ENCODE results near the gene CDH16.
"Not testable (repeated sequence)": the region's sequence is repeated elsewhere in the genome, so short reads cannot be mapped to it uniquely, and the experiment has no call there.

CDH16 gene

GRCh38 chr16:66942981-66943380 lies 24.3 kb upstream of the CDH16 start:
- DNase-seq (ENCODE audit: low spot score): no peak
- Mint-ChIP-seq H3K27me3 (ENCODE audit: low read depth) (no peaks in the 10 kb centered on the region), H3K4me1 (ENCODE audit: low read depth) (peaks cover 9% of the 10 kb centered on the region), H3K9me3 (no peaks in the 10 kb centered on the region), H3K4me3 (no peak overlapping the region), H3K27ac (no peak overlapping the region), H3K36me3 (ENCODE audit: low read depth) (peaks cover 17% of the 10 kb centered on the region)

GRCh38 chr16:66940236-66940635 lies 21.6 kb upstream of the CDH16 start:
- H3K4me1 Mint-ChIP-seq (ENCODE audit: low read depth): peaks cover 18% of the 10 kb centered on the region
- no peak overlapping the region for H3K27ac Mint-ChIP-seq
- H3K27me3 Mint-ChIP-seq (ENCODE audit: low read depth): no peaks in the 10 kb centered on the region
- no peak overlapping the region for H3K4me3 Mint-ChIP-seq
- no peaks in the 10 kb centered on the region for H3K9me3 Mint-ChIP-seq
- H3K36me3 Mint-ChIP-seq (ENCODE audit: low read depth): peaks cover 26% of the 10 kb centered on the region
- no peak for DNase-seq (ENCODE audit: low spot score)

DNA sequence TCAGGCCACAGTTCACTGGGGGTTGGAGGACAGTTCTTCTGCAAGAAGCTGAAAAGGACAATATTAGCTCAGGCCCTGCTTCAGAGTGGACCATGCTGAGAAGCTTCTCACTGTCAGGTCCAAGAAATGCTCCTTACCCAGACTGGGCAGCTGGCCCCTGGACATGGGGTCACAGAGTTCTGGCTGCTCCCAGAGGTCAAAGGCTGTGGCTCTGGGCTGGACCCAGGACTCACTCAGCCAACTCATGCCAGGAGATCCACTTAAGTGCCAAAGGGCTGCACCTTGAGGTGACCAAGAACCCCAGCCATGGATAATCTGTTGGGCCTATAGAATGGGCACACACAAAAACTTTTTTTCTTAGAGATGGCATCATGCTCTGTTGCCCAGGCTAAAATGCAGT lies 20.7 kb upstream of the CDH16 start:
- no peak overlapping the region for H3K27ac Mint-ChIP-seq
- H3K36me3 Mint-ChIP-seq (ENCODE audit: low read depth): peaks cover 31% of the 10 kb centered on the region
- no peaks in the 10 kb centered on the region for H3K27me3 Mint-ChIP-seq (ENCODE audit: low read depth)
- H3K4me3 Mint-ChIP-seq: no peak overlapping the region
- H3K9me3 Mint-ChIP-seq: no peaks in the 10 kb centered on the region
- no peak for DNase-seq (ENCODE audit: low spot score)
- H3K4me1 Mint-ChIP-seq (ENCODE audit: low read depth): peaks cover 19% of the 10 kb centered on the region

DNA sequence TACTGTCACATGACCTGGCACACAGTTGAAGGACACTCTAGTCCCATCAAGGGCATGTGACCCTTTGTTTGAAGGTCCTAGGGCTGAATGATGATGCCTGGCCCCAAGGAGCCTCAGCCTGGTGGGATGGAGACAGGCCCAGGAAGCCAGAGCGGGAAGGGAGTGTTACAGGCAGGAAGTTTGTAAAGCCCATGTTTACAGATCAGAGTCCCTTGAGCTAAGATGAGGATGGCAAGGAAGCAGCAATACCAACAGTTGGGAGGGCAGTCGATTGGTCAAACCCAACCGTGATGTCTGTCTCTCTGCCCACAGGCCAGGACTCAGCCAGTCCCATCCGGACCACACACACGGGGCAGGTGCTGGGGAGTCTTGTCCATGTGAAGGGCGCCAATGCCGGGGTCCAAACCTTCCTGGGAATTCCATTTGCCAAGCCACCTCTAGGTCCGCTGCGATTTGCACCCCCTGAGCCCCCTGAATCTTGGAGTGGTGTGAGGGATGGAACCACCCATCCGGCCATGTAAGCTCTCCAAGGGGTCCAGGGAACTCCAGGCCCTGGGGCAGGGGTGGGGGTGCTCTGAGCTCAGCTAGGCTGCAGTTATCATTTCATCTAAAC lies 19.1 kb upstream of the CDH16 start:
- no peak overlapping the region for H3K27ac Mint-ChIP-seq
- H3K36me3 Mint-ChIP-seq (ENCODE audit: low read depth): peaks cover 38% of the 10 kb centered on the region

DNA sequence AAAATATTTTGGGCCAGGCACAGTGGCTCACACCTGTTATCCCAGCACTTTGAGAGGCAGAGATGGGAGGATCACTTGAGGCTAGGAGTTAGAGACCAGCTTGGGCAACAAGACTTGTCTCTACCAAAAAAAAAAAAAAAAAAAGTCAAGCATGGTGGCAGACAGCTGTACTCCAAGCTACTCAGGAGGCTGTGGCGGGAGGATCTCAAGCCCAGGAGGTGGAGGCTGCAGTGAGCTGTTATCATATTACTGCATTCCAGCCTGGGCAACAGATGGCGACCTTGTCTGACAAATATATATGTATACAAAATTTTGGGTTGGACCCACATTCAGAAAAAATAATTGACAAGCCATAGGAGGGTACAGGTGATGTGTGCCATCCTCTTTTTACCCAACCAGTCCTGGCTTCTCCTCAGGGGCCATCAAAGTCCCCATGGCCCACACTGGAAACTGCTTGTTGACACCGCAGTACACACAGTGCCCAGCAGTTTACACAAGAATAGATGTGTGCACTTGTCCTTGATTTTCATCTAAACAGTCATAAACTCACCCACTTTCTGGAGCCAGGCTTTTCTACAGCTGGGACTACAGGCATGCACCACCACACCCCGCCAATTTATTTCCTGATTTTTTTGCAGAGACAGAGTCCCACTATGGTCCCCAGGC lies 18.3 kb upstream of the CDH16 start:
- Mint-ChIP-seq H3K4me1 (ENCODE audit: low read depth) (peaks cover 35% of the 10 kb centered on the region), H3K4me3 (peak overlapping the region; percentile 63), H3K27ac (peak overlapping the region; percentile 74), H3K36me3 (ENCODE audit: low read depth) (peaks cover 36% of the 10 kb centered on the region), H3K27me3 (ENCODE audit: low read depth) (no peaks in the 10 kb centered on the region), H3K9me3 (no peaks in the 10 kb centered on the region)
- no peak for DNase-seq (ENCODE audit: low spot score)

More for the DNA sequence above, 19.1 kb upstream of the CDH16 start:
- no peak for DNase-seq (ENCODE audit: low spot score)
- Mint-ChIP-seq H3K9me3 (no peaks in the 10 kb centered on the region), H3K4me1 (ENCODE audit: low read depth) (peaks cover 29% of the 10 kb centered on the region), H3K27me3 (ENCODE audit: low read depth) (no peaks in the 10 kb centered on the region), H3K4me3 (no peak overlapping the region)

DNA sequence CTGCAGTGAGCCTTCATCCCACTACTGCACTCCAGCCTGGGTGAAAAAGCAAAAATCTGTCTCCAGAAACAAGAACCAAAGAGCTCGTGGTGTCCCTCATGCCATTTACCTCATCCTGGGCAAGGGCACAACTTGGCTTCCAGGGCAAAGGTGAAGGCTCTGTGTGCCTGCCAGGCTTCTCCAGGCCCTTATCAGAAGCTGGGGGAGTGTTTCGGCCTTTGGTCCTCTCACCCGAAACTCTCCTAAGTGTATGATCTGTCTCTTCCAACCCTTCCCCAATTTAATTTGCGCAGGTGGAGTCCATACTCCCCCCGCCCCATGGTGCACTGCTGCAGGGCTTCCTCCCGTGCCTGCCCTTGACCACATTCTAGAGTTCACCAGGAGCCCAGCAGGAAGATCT lies 17.8 kb upstream of the CDH16 start:
- Mint-ChIP-seq H3K36me3 (ENCODE audit: low read depth) (peaks cover 38% of the 10 kb centered on the region), H3K4me1 (ENCODE audit: low read depth) (peaks cover 35% of the 10 kb centered on the region), H3K9me3 (no peaks in the 10 kb centered on the region), H3K27ac (peak overlapping the region; percentile 74), H3K27me3 (ENCODE audit: low read depth) (no peaks in the 10 kb centered on the region), H3K4me3 (peak overlapping the region; percentile 63)
- DNase-seq (ENCODE audit: low spot score): no peak

DNA sequence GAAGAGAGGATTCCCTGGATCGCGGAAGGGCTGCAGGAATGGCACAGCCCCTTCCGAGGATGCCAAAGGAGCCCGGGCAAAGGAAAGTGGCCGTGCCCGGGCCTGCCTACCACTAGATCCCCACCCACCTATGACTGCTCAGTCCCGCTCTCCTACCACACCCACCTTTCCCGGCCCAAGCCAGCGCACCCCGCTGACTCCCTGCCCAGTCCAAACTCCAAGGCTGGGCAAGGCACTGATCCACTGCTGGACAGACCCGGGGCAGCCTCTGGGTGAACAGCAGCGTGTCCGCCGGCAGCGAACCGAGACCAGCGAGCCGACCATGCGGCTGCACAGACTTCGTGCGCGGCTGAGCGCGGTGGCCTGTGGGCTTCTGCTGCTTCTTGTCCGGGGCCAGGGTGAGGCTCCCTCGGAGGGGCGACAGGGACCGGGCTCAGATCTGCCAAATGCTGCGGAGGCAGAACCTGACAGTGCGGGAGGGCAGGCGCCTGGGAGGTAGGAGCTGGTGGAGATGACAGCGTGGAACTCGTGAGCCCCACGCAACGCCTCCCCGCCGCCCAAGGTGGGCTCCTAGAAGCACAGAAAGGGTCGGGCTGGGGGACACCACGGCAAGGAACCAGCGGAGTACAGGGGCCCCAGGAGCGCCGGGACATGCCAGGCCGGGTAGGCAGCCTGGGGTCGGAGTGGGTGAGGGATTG lies 16.8 kb upstream of the CDH16 start, which contains the start of gene CES2:
Gene CES2, plus strand, starts transcription at position 203 of the 698 bp plus-strand sequence. Its CDS starts 120 bp downstream, at position 323.
- no peak for DNase-seq (ENCODE audit: low spot score)
- no peaks in the 10 kb centered on the region for H3K9me3 Mint-ChIP-seq
- no peaks in the 10 kb centered on the region for H3K27me3 Mint-ChIP-seq (ENCODE audit: low read depth)
- peak within 1 kb of the TSS; percentile 95 for H3K4me3 Mint-ChIP-seq
- H3K27ac Mint-ChIP-seq: peak within 1 kb of the TSS; percentile 92
- H3K4me1 Mint-ChIP-seq (ENCODE audit: low read depth): peaks cover 35% of the 10 kb centered on the region
- peaks cover 35% of the 10 kb centered on the region for H3K36me3 Mint-ChIP-seq (ENCODE audit: low read depth)

DNA sequence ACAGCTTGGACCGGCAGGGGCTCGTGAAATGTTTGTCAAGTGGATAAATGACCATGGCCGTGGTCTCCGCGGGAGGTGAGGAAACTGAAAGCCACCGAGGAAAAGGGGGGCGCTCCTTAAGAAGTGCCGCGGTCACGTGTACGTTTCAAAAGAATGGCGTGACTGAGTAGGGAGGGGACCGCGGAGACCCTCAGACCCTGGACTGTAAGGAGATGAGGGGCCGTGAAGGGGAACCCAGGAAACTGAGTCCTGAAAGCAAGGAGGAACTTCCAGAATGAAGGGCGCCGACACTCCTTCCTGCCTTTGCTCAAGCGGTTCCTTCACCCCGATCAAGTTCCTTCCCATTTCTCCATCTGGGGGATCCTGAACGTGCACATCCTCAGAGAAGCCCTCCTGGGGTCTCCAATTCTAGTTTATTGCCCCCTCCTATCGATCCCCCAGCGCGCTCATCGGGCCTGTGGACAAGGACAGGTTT lies 16.2 kb upstream of the CDH16 start:
- peaks cover 34% of the 10 kb centered on the region for H3K36me3 Mint-ChIP-seq (ENCODE audit: low read depth)
- not testable (repeated sequence) for DNase-seq (ENCODE audit: low spot score); H3K27me3 Mint-ChIP-seq (ENCODE audit: low read depth); H3K9me3 Mint-ChIP-seq
- peak overlapping the region; percentile 95 for H3K4me3 Mint-ChIP-seq
- H3K27ac Mint-ChIP-seq: peak overlapping the region; percentile 92
- peaks cover 35% of the 10 kb centered on the region for H3K4me1 Mint-ChIP-seq (ENCODE audit: low read depth)

DNA sequence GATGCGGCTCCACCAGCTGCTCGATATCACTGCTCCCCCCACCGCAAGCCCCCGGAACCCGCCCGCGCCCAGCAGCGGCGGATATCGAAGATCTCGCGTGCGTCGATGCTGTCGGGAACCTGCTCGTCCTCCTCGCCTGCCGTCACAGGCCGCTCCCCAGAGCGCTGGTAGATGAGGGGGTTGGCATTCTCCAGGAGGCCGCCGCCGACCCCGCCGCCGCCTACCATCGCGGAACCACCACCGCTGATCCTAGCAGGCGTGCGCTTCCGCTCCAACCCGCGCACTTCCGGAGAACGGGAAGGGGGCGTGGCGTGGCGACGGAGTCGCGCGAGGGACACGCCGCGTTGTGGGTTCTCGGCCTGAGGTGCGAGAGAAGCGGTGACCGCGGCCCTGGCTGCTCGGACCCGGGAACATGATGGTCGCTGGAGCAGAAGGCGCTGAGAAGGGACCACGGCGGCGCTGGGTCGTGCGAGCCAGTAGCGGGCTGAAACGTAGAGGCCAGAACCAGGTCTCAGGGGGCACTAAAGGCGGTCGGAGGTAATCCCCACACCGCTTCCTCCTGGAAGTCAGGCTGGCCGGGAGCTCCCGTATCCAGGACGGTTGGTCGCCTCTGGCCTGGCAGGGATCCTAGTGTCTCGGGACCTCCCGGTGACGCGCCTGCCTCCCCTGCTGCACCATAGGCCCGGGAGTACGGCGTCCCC lies 15.6 kb upstream of the CDH16 start, which contains the start of gene CIAO2B:
Gene CIAO2B, minus strand, starts transcription at position 265 of the 701 bp plus-strand sequence. Its CDS starts 38 bp downstream, at position 227.
- DNase-seq (ENCODE audit: low spot score): peak; percentile 91
- Mint-ChIP-seq H3K27ac (peak within 1 kb of the TSS; percentile 92), H3K4me3 (peak within 1 kb of the TSS; percentile 95), H3K4me1 (ENCODE audit: low read depth) (peaks cover 35% of the 10 kb centered on the region), H3K27me3 (ENCODE audit: low read depth) (no peaks in the 10 kb centered on the region), H3K9me3 (no peaks in the 10 kb centered on the region), H3K36me3 (ENCODE audit: low read depth) (peaks cover 33% of the 10 kb centered on the region)

DNA sequence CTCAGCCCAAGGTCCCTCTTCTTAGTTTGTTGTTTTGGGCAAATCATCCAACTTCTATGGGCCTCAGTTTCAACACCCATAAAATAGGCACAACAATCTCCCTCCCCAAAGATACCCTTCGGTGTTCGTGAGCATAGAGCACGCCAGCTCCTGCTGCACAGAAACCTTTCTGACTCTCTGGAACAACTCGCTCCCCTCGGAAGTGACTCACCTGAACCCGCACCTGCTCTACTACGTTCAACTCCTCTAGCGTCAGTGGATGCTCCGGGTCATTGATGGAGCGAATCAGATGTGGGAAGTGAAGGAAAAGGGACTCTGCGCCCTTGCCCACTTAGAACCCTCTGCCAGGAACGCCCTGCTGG lies 15.1 kb upstream of the CDH16 start:
- peaks cover 33% of the 10 kb centered on the region for H3K36me3 Mint-ChIP-seq (ENCODE audit: low read depth)
- no peak for DNase-seq (ENCODE audit: low spot score)
- no peaks in the 10 kb centered on the region for H3K27me3 Mint-ChIP-seq (ENCODE audit: low read depth)
- peaks cover 35% of the 10 kb centered on the region for H3K4me1 Mint-ChIP-seq (ENCODE audit: low read depth)
- H3K27ac Mint-ChIP-seq: peak overlapping the region; percentile 92
- H3K9me3 Mint-ChIP-seq: no peaks in the 10 kb centered on the region
- peak overlapping the region; percentile 95 for H3K4me3 Mint-ChIP-seq

- no peak overlapping the region for H3K27ac Mint-ChIP-seq
- H3K4me1 Mint-ChIP-seq (ENCODE audit: low read depth): peaks cover 29% of the 10 kb centered on the region
Measured at GRCh38 chr16:66932076-66932475, 13.4 kb upstream of the CDH16 start.

GRCh38 chr16:66931665-66932064 lies 13.0 kb upstream of the CDH16 start:
- peaks cover 27% of the 10 kb centered on the region for H3K4me1 Mint-ChIP-seq (ENCODE audit: low read depth)
- peak overlapping the region; percentile 49 for H3K4me3 Mint-ChIP-seq
- H3K27me3 Mint-ChIP-seq (ENCODE audit: low read depth): peaks cover under 1% of the 10 kb centered on the region
- DNase-seq (ENCODE audit: low spot score): no peak
- H3K9me3 Mint-ChIP-seq: no peaks in the 10 kb centered on the region
- H3K27ac Mint-ChIP-seq: peak overlapping the region; percentile 47
- H3K36me3 Mint-ChIP-seq (ENCODE audit: low read depth): peaks cover 29% of the 10 kb centered on the region

More at GRCh38 chr16:66932076-66932475, 13.4 kb upstream of the CDH16 start:
- Mint-ChIP-seq H3K9me3 (no peaks in the 10 kb centered on the region), H3K27me3 (ENCODE audit: low read depth) (no peaks in the 10 kb centered on the region), H3K36me3 (ENCODE audit: low read depth) (peaks cover 30% of the 10 kb centered on the region), H3K4me3 (peak overlapping the region; percentile 95)
- no peak for DNase-seq (ENCODE audit: low spot score)

GRCh38 chr16:66930189-66930588 lies 11.5 kb upstream of the CDH16 start:
- Mint-ChIP-seq H3K36me3 (ENCODE audit: low read depth) (peaks cover 25% of the 10 kb centered on the region), H3K4me1 (ENCODE audit: low read depth) (peaks cover 21% of the 10 kb centered on the region), H3K27me3 (ENCODE audit: low read depth) (peaks cover 14% of the 10 kb centered on the region), H3K27ac (no peak overlapping the region), H3K4me3 (no peak overlapping the region), H3K9me3 (no peaks in the 10 kb centered on the region)
- no peak for DNase-seq (ENCODE audit: low spot score)

All from T-helper 2 cell treated with Interferon-gamma antibody and Interleukin-4, amounts not matched to agents 5 μg/mL and 100 μg/mL, for 36 hours (primary cell).